SK-N-SH treated with all-trans-retinoic acid at 6 μM for 48 hours (cell line): ENCODE measurements around the gene GATM.

ENCODE experiments used
- ARNTL ChIP-seq: fragments of 450-650 bp; formaldehyde crosslinking; IDR thresholded peaks from 2 replicates; pipeline ENCODE4 v1.5.0; 2020; ENCODE audit warnings: low read depth, mild to moderate bottlenecking, moderate library complexity, borderline replicate concordance
- BACH2 ChIP-seq: fragments of 250-450 bp; sonication (Bioruptor Pico); IDR thresholded peaks from 2 replicates; pipeline ENCODE4 v1.9.0; 2021; ENCODE audit warnings: mild to moderate bottlenecking, borderline replicate concordance
- CREB5 ChIP-seq: fragments of 250-450 bp; sonication (Bioruptor Pico); IDR thresholded peaks from 2 replicates; pipeline ENCODE4 v1.5.1; 2020; ENCODE audit warnings: low read depth, mild to moderate bottlenecking, moderate library complexity
- ESRRG ChIP-seq: fragments of 250-450 bp; sonication (Bioruptor Pico); IDR thresholded peaks from 2 replicates; pipeline ENCODE4 v1.6.1; 2021; ENCODE audit warnings: mild to moderate bottlenecking
- GLIS3 ChIP-seq: fragments of 250-450 bp; sonication (Bioruptor Pico); IDR thresholded peaks from 2 replicates; pipeline ENCODE4 v1.5.0; 2020; ENCODE audit warnings: mild to moderate bottlenecking, moderate library complexity
- ISL1 ChIP-seq: fragments of 250-450 bp; sonication (Bioruptor Pico); IDR thresholded peaks from 2 replicates; pipeline ENCODE4 v2.1.2; 2022; ENCODE audit warnings: mild to moderate bottlenecking, moderate library complexity
- OSR1 ChIP-seq: fragments of 250-450 bp; sonication (Bioruptor Pico); IDR thresholded peaks from 2 replicates; pipeline ENCODE4 v1.8.0; 2022; ENCODE audit warnings: moderate library complexity, mild to moderate bottlenecking, inconsistent platforms
- PPARA ChIP-seq: fragments of 250-450 bp; sonication (Bioruptor Pico); IDR thresholded peaks from 2 replicates; pipeline ENCODE4 v1.5.0; 2020; ENCODE audit warnings: mild to moderate bottlenecking, borderline replicate concordance
- RARB ChIP-seq: fragments of 250-450 bp; sonication (Bioruptor Pico); IDR thresholded peaks from 2 replicates; pipeline ENCODE4 v1.8.0; 2021; ENCODE audit warnings: mild to moderate bottlenecking, moderate library complexity
- SNAI2 ChIP-seq: fragments of 250-450 bp; sonication (Bioruptor Pico); IDR thresholded peaks from 2 replicates; pipeline ENCODE4 v1.5.0; 2020; ENCODE audit warnings: mild to moderate bottlenecking, moderate library complexity
- ZFP30 ChIP-seq: fragments of 450-650 bp; formaldehyde crosslinking; IDR thresholded peaks from 2 replicates; pipeline ENCODE4 v1.5.0; 2022; ENCODE audit warnings: mild to moderate bottlenecking, moderate library complexity
- ZNF70 ChIP-seq: fragments of 450-650 bp; formaldehyde crosslinking; IDR thresholded peaks from 2 replicates; pipeline ENCODE4 v1.5.0; 2020; ENCODE audit warnings: mild to moderate bottlenecking, moderate library complexity
- TF ChIP-seq, protein P1 (sequence below): fragments of 250-450 bp; sonication (Bioruptor Pico); IDR thresholded peaks from 2 replicates; pipeline ENCODE4 v1.8.0; 2020; ENCODE audit warnings: mild to moderate bottlenecking, moderate library complexity, borderline replicate concordance

DNA sequence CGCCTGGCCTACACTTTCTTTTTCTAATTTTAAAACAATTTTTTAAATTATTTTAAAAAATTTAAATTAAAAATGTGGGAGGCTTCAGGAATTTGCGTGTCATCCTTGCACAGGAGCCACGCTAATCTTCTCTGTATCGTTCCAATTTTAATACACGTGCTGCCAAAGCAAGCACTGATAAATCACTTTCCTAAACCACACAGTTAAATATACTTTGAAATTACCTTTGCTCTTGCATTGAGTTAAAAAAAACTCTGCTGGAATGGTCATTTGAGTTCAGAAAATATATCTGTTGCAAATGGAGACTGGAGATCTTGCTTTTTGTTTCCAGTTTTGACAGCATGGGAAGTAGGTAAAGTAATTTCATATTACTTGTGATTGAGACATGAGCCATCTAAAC, 23.6 kb downstream of the GATM start:
- TF ChIP-seq OSR1 (CRISPR knock-in tag) (no peak), CREB5 (CRISPR knock-in tag) (no peak), ZFP30 (CRISPR knock-in tag) (no peak), BACH2 (CRISPR knock-in tag) (no peak), RARB (CRISPR knock-in tag) (no peak), PPARA (CRISPR knock-in tag) (no peak), GLIS3 (CRISPR knock-in tag) (no peak), SNAI2 (no peak), ZNF70 (CRISPR knock-in tag) (no peak), ESRRG (CRISPR knock-in tag) (no peak), ARNTL (CRISPR knock-in tag) (no peak), ISL1 (no peak)
- TF ChIP-seq, protein P1, sequence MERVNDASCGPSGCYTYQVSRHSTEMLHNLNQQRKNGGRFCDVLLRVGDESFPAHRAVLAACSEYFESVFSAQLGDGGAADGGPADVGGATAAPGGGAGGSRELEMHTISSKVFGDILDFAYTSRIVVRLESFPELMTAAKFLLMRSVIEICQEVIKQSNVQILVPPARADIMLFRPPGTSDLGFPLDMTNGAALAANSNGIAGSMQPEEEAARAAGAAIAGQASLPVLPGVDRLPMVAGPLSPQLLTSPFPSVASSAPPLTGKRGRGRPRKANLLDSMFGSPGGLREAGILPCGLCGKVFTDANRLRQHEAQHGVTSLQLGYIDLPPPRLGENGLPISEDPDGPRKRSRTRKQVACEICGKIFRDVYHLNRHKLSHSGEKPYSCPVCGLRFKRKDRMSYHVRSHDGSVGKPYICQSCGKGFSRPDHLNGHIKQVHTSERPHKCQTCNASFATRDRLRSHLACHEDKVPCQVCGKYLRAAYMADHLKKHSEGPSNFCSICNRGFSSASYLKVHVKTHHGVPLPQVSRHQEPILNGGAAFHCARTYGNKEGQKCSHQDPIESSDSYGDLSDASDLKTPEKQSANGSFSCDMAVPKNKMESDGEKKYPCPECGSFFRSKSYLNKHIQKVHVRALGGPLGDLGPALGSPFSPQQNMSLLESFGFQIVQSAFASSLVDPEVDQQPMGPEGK (CRISPR knock-in tag): no peak
